HG02610 (cell line): Measurements from ENCODE around the gene MMP15.

Source experiments
- ATAC-seq: cut with Tn5 transposase; IDR thresholded peaks from one replicate; pipeline ENCODE4 v1.9.1; 2021; ENCODE audit warnings: mild to moderate bottlenecking, moderate library complexity; ENCODE audit not compliant: unreplicated experiment

The MMP15 gene

DNA sequence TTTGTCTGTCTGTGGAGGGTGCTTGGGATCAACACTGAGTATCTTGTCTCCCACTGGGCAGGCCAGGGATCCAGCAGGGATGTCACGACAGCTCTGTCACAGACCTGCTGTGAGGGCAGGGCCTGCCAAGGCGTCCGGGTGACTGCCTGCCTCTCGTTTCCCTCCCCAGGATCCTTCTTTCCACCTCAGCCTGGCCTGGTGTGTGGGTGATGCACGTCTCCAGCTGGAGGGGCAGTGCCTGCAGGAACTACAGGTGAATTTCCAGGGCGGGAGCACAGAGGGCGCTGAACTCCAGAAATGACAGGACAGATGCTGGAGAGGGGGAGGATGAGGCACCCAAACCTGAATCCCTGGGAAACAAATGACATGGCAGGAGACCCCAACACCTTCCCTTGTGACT is 6.8 kb upstream of the MMP15 start:
- ATAC-seq: no peak

DNA sequence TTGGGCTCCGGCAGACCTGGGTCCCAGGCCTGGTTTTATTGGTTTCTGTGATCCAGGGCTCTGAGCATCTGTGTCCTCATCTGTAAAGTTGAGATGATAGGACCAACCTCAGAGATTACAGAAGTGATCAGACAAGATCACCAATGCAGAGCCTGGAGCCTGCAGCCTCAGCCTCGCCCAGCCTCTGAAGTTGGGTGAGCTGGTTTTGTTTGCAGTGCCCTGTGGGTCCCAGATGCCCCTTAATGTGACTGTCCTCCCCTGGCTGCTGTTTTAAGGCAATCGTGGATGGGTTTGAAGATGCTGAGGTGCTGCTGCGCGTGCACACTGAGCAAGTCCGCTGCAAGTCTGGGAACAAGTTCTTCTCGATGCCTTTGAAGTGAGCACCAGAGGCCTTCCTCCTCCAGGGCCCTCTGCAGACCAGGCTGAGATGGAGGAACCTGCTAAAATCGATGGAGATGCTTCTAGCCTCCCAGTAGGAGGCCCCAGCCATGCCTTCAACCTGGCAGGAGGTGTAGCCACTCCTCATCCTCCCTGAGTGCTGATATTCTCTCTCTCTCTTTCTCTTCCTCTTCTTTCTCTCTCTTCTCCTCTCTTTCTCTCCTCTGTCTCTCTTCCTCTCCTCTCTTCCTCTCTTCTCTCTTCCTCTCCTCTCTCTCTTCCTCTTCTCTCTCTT is 5.6 kb upstream of the MMP15 start:
- no peak for ATAC-seq

DNA sequence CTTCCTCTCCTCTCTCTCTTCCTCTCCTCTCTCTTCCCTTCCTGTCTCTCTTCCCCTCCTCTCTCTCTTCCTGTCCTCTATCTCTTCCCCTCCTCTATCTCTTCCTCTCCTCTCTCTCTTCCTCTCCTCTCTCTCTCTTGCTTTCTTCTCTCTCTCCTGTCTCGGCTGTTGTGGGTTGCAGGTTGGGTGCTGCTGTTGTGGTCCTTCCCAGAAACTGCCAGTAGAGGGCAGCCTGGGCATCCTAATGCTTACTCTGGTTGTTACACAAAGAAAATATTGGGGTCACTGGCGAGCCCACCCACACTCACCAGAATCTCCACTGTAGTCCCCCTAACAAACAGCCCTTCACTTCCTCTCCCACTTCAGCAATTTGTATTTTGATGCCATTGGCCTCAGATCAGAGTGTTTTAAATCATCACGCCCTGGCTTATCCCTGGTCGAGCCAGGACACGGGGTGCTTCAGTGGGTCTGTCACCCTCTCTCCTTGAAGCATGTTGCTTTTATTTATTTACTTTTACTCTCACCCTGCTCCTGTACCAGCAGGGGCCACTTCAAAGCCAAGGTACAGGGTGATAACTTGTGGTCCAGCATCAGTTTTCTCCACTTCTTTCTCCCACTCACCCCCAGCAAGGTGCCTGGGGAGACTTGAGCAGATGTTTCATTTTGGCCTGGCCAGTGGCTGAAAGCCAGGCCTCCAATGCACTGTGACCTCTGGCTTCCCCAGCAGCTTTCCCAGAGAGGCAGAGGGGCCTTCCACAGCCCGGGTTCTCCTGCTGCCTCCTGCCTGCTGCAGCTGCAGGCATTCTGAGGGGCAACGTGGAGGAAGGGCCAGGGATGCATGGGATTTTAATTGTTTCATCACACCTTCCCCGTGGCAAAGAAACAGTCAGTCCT is 4.7 kb upstream of the MMP15 start:
- no peak for ATAC-seq

- no peak for ATAC-seq
Measured at GRCh38 chr16:58021661-58022551, 3.6 kb upstream of the MMP15 start.

GRCh38 chr16:58022601-58023371 is 2.8 kb upstream of the MMP15 start:
- no peak for ATAC-seq

DNA sequence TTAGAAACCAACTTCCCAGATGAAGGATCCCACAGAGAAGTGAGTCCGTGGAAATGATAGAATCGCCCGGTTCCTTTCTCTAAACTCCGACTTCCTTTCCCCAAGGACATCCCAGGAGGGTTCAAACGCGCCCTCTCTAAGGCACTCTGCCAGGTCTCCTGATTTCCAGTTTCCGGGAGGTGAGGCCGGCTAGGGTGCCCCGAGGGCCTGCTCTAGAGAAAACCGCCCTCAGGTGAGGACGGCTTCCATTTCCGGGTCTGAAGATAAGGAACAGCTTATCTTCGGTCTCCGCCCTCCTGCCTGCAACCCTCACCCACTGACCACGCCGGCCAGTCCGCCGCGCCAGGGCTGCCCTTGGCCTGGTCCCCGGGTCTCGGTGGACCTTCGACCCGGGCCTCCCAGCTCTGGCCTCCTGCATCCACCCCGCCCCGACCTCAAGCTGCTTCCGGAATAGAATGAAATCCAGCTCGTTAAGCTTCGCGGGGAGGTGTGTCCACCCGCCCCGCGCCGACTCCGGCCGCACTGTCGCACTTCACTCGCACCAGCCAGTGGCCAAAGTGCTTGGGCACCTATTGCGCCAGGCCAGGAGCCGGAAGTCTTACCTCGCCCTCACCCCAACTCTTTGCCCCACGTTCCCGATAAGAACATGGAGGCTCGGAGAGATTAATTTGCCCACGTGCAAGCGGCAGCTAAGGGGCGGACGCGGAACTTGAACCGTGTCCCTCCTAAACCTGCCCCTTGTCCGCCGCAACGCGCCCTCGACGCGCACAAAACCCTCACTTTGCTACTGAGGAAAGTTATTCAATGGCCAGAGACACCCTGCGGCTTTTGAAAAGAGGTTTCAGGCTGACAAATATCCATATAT is 836 bp upstream of the MMP15 start:
- no peak for ATAC-seq

DNA sequence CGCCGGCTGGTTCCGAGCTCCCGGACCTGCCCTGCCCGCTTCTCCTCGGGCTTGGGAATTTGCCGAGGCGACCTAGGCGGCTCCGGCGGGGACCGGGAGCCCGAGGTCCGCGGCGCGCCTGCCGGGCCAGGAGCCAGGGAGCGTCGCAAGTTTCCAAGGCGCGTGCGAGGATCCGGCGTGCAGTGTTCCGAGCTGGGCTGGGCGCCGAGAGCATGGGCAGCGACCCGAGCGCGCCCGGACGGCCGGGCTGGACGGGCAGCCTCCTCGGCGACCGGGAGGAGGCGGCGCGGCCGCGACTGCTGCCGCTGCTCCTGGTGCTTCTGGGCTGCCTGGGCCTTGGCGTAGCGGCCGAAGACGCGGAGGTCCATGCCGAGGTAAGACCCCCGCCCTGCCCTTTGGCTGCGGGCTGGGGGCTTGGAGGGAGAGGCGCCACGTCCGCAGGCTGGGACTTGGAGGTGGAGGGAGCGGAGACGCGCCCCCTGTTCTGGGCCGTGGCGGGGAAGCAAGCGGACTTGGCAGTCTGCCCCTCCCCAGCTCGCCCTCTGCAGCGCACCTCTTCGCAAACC is 668 bp downstream of the MMP15 start:
- no peak for ATAC-seq

GRCh38 chr16:58026705-58027160 is 1.2 kb downstream of the MMP15 start:
- no peak for ATAC-seq

GRCh38 chr16:58027161-58027915 is 1.8 kb downstream of the MMP15 start:
- no peak for ATAC-seq

GRCh38 chr16:58027916-58028455 is 2.4 kb downstream of the MMP15 start:
- no peak for ATAC-seq

GRCh38 chr16:58028541-58029070 is 3.1 kb downstream of the MMP15 start:
- ATAC-seq: no peak

DNA sequence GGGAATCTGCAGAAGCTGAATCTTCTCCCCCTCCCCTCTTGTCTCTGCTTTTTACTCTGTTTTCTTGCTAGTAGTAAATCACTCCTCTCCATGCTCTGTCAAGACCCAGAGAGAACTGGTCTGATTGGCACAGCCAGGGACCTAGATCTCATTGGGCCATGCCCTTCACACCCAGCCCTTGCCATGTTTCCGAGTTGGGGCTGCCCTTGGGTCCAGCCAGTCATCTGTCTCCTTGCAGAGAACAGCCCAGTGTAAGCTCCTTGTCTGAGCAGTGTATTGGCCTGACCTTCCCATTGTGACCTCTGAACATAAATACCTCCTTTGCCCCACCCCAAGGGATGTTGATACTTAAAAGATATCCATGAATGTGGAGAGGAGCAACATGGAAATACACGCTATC is 3.9 kb downstream of the MMP15 start:
- no peak for ATAC-seq

DNA sequence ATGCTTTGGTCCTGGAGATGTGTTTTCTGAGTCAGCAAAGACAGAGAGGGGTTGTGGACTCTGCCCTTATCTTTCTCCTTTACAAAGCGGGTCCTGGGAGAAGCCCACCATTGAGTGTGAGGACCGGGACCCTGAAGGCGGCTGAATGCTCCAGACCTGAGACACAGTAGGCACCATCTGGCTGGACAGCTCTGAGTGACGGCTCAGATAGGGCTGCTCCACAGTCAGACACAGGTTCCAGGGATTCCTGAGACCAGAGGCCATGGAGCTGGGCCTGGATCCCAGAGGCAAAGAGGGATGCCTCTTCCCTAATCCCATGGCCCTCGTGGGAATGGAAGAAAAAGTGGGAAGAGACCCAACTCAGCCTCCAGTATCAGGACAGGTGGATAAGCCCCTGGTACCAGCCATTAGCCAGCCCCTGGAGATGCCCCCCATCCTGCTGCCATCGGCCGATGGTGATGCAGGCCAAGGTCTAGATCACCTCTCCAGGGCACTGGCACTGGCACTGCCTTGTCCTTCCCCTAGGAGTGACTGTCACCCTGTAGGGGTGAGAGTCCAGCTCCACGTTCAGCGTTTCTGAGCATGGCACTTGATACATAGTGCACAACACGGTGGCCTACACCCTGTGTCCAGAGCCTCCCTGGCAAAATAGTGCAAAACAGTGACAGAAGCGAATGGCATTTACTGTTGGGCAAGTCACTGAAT is 4.7 kb downstream of the MMP15 start:
- ATAC-seq: no peak

GRCh38 chr16:58031016-58031800 is 5.7 kb downstream of the MMP15 start:
- no peak for ATAC-seq

- no peak for ATAC-seq
Measured at GRCh38 chr16:58032710-58033293, 7.2 kb downstream of the MMP15 start.

GRCh38 chr16:58034128-58034685 is 8.7 kb downstream of the MMP15 start:
- no peak for ATAC-seq
